Natural killer cell (primary cell): ENCODE data around the gene NCOA3. TPM values are rescaled to one million over a fixed set of nuclear protein-coding genes. Genes with fewer than 3 reads are reported as not detected.

Source experiments
- ATAC-seq, 3 donors: fragments of 150-1000 bp in 2 of 3; fragments of 200-7000 bp in 1 of 3; cut with Tn5 transposase; 1 replicate in 1 of 3; 2 replicates in 2 of 3; pipeline ENCODE4 v1.10.0; 2021; ENCODE audit warnings: mild to moderate bottlenecking in 2 of 3, moderate library complexity in 2 of 3
- DNase-seq, 2 donors: peaks; one replicate each; pipeline versions ENCODE4 v3.0.0 to v3.0.0-alpha.2; 2013 to 2021; ENCODE audit warnings: mixed read lengths in 1 of 2
- H3K27ac ChIP-seq: one replicate; pipeline ENCODE4 v1.5.1; 2013; ENCODE audit warnings: mild to moderate bottlenecking, low read length
- H3K27me3 ChIP-seq: one replicate; pipeline ENCODE4 v1.6.1; 2013; ENCODE audit warnings: low read length; ENCODE audit not compliant: control insufficient read depth, insufficient read depth
- H3K36me3 ChIP-seq: one replicate; pipeline ENCODE4 v1.6.1; 2013; ENCODE audit warnings: low read length; ENCODE audit not compliant: control insufficient read depth, insufficient read depth
- H3K4me1 ChIP-seq: one replicate; pipeline ENCODE4 v1.6.1; 2013; ENCODE audit warnings: low read length; ENCODE audit not compliant: control insufficient read depth, insufficient read depth
- H3K4me3 ChIP-seq: one replicate; pipeline ENCODE4 v1.5.1; 2013; ENCODE audit warnings: low read length
- H3K9me3 ChIP-seq: one replicate; pipeline ENCODE4 v1.6.1; 2013; ENCODE audit warnings: low read length; ENCODE audit not compliant: control insufficient read depth, insufficient read depth
- H3K27ac Mint-ChIP-seq, 2 donors: one replicate each; pipeline ENCODE4 v1.8.0; 2022; ENCODE audit warnings: mild to moderate bottlenecking in 2 of 2, mixed read lengths in 2 of 2, moderate library complexity in 1 of 2
- H3K27me3 Mint-ChIP-seq, 2 donors: one replicate each; pipeline ENCODE4 v1.8.0; 2022; ENCODE audit warnings: low read depth in 2 of 2, mixed read lengths in 2 of 2
- H3K36me3 Mint-ChIP-seq: one replicate; pipeline ENCODE4 v1.8.0; 2022; ENCODE audit warnings: mixed read lengths
- H3K4me1 Mint-ChIP-seq, 2 donors: one replicate each; pipeline ENCODE4 v1.8.0; 2022; ENCODE audit warnings: mixed read lengths in 2 of 2
- H3K4me3 Mint-ChIP-seq: one replicate; pipeline ENCODE4 v1.8.0; 2022; ENCODE audit warnings: mild to moderate bottlenecking, moderate library complexity, mixed read lengths
- H3K9me3 Mint-ChIP-seq, 2 donors: one replicate each; pipeline ENCODE4 v1.8.0; 2022; ENCODE audit warnings: mixed read lengths in 2 of 2
- WGBS: methylation state at CpG from one replicate; pipeline ENCODE4 v1.1.7; 2013; ENCODE audit warnings: missing lambda C conversion rate; ENCODE audit not compliant: insufficient coverage; 5-methylcytosine and 5-hydroxymethylcytosine counted together
- intact Hi-C: fragments of 100-400 bp; cut with micrococcal nuclease; formaldehyde crosslinking; loops from one replicate; pipeline ENCODE4 v1.14.2; 2022
- total RNA-seq, 4 donors: library from RNA; stranded (reverse); fragments of 120-200 nt in 1 of 4; gene quantifications; one replicate each; pipeline versions ENCODE4 v1.2.3 to v1.2.4, GENCODE V29; 2013 to 2022
- TF ChIP-seq, protein P1 (sequence below): fragments of 200-600 bp; IDR thresholded peaks from one replicate; pipeline ENCODE4 v1.8.0; 2022; ENCODE audit warnings: antibody characterized with exemption

NCOA3 gene
- total RNA-seq, 3 donors from 2014 or later (not counting 1 experiment from before 2014, with no cell fraction given), result 44.3 to 63.3 (median 57.8) TPM

DNA sequence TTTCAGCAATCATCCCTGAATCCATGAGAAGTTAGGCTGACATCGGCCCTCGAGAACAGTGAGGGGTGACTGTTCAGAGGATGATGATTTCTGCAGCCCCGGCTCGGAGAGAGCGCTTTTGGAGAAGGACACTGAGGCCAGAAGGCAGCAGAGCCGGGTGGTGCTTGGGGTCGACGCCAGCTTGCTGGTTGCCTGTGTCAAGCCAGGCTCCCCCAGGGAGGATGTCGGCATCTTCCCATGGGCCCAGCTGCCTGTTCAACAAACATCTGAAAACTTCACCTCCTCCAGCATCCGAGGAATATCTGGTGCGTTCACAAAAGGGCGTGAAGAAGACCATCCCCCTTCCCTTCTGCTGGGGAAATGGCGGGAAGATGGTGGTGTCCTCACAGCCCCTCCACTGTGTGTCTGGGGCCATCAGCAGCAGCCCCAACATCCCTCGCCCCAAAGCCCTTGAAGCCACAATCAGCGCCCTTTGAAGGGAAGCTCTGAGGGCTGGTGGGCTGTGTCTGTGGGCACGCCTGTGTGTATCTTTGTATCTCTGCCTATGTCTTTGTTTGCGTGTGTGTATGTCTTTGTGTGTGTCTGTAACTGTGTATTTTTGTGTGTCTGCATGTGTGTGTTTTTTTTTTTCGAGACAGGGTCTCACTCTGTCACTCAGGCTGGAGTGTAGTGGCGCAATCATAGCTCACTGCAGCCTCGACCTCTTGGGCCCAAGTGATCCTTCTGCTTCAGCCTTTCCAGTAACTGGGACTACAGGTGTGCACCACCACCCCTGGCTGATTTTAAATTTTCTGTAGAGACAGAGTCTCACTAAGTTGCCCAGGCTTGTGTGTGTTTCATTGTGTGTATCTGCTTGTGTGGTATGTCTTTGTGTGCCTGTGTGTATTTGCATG is 185.7 kb downstream of the NCOA3 start:
- H3K4me3 Mint-ChIP-seq, result no peak overlapping the region
- peaks cover 10 to 17% of the 10 kb centered on the region in 2 donors for H3K27me3 Mint-ChIP-seq
- H3K4me3 ChIP-seq, result no peak overlapping the region
- ATAC-seq (no peak), DNase-seq (no peak)
- H3K4me1 Mint-ChIP-seq, result no peaks in the 10 kb centered on the region
- H3K9me3 Mint-ChIP-seq, result no peaks in the 10 kb centered on the region
- 89% methylated on average over 20 of the region's 20 CpGs for WGBS
- TF ChIP-seq, protein P1, sequence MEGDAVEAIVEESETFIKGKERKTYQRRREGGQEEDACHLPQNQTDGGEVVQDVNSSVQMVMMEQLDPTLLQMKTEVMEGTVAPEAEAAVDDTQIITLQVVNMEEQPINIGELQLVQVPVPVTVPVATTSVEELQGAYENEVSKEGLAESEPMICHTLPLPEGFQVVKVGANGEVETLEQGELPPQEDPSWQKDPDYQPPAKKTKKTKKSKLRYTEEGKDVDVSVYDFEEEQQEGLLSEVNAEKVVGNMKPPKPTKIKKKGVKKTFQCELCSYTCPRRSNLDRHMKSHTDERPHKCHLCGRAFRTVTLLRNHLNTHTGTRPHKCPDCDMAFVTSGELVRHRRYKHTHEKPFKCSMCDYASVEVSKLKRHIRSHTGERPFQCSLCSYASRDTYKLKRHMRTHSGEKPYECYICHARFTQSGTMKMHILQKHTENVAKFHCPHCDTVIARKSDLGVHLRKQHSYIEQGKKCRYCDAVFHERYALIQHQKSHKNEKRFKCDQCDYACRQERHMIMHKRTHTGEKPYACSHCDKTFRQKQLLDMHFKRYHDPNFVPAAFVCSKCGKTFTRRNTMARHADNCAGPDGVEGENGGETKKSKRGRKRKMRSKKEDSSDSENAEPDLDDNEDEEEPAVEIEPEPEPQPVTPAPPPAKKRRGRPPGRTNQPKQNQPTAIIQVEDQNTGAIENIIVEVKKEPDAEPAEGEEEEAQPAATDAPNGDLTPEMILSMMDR, result no peak
- intact Hi-C loops, result no loop called here
- H3K27ac Mint-ChIP-seq, result no peak overlapping the region
- H3K4me1 ChIP-seq, result no peaks in the 10 kb centered on the region
- no peaks in the 10 kb centered on the region for H3K36me3 ChIP-seq
- H3K9me3 ChIP-seq, result peaks cover 8% of the 10 kb centered on the region
- H3K27me3 ChIP-seq, result no peaks in the 10 kb centered on the region
- no peaks in the 10 kb centered on the region for H3K36me3 Mint-ChIP-seq
- no peak overlapping the region for H3K27ac ChIP-seq

DNA sequence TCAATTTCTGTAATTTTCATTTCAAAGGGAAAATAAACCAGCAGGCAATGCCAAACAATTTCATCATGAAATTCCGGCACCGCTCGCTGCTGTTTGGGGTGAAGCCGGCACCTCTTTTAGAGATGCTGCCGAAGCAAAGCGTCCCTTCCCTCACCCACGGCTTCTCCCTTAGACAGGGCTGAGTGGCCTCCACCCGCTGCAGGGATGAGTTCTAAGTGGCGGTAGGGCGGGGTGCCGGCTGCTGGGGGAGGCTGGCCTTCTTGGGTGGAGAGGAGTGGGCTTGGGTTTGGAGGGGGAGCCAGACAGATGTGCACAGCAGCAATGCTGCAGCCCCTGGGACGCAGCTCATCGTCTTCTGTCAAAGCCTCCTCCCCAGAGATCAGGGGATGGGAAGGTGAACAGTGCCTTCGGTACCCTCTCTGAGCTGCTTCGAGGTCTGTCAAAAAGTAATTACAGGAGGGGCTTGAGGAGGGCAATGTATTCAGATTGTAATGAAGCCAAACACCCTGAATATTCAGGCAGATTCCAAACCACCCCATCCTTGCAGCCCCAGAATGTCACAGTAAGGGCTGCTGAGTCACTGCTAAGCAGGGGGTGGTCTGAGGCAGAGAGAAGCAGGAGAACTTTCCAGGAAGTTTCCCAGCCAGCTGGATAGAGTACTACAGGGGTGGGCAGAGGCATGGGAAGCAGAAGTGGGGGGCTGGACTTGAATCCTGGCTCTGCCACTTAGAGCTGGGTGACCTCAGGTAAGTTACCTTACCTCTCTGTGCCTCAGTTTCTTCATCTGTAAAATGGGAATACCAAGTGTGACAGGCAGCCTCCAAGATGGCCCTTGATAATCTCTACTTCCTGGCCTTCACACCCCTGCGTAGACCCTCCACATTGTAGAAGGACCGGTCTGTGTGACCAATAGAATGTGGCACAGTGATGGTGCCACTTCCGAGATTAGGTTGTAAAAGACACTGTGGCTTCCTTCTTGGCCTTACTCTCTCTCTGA is 187.0 kb downstream of the NCOA3 start:
- no peak overlapping the region for H3K27ac Mint-ChIP-seq
- no peaks in the 10 kb centered on the region for H3K4me1 Mint-ChIP-seq
- no peaks in the 10 kb centered on the region for H3K4me1 ChIP-seq
- peaks cover 8% of the 10 kb centered on the region for H3K9me3 ChIP-seq
- WGBS, result 89% methylated on average over 18 of the region's 18 CpGs
- H3K27me3 Mint-ChIP-seq, result peaks cover 15 to 20% of the 10 kb centered on the region in 2 donors
- no peak for ATAC-seq
- TF ChIP-seq, protein P1, result no peak
- intact Hi-C loops, result no loop called here
- H3K36me3 ChIP-seq, result no peaks in the 10 kb centered on the region
- no peak overlapping the region for H3K4me3 Mint-ChIP-seq
- H3K27me3 ChIP-seq, result no peaks in the 10 kb centered on the region
- H3K4me3 ChIP-seq, result no peak overlapping the region
- no peaks in the 10 kb centered on the region for H3K9me3 Mint-ChIP-seq
- DNase-seq, result no peak
- H3K36me3 Mint-ChIP-seq, result no peaks in the 10 kb centered on the region
- no peak overlapping the region for H3K27ac ChIP-seq

DNA sequence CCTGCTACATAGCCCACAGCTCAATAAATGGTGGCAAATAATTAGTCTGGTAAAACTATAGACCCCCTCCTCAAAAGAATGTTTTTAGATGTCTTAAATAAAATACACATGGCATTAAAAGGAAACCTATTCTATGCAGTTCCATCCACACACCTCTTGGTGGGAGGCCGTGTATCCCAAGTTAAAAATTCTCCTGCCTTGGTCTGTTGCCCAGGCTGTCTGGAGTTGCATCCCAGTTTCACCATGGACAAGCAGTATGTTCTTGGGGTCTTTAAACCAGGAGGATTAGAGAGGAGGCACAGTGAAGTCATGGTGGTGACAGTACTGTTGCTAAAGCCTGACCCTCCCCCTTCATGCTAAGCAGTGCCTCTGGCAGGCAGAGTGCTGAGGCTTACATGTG is 188.0 kb downstream of the NCOA3 start:
- Mint-ChIP-seq H3K36me3 (no peaks in the 10 kb centered on the region), H3K27ac (no peak overlapping the region), H3K4me1 (no peaks in the 10 kb centered on the region), H3K4me3 (no peak overlapping the region), H3K9me3 (no peaks in the 10 kb centered on the region), H3K27me3 (peaks cover 15 to 20% of the 10 kb centered on the region in 2 donors)
- DNase-seq (no peak), ATAC-seq (no peak)
- intact Hi-C loops, result no loop called here
- H3K27me3 ChIP-seq, result no peaks in the 10 kb centered on the region
- TF ChIP-seq, protein P1, result no peak
- H3K9me3 ChIP-seq, result peaks cover 8% of the 10 kb centered on the region
- H3K4me1 ChIP-seq, result no peaks in the 10 kb centered on the region
- H3K27ac ChIP-seq, result no peak overlapping the region
- H3K4me3 ChIP-seq, result no peak overlapping the region
- H3K36me3 ChIP-seq, result no peaks in the 10 kb centered on the region
- 69% methylated on average over 1 of the region's 1 CpG for WGBS
